Measurements from ENCODE around the gene KIAA1217.

DNA sequence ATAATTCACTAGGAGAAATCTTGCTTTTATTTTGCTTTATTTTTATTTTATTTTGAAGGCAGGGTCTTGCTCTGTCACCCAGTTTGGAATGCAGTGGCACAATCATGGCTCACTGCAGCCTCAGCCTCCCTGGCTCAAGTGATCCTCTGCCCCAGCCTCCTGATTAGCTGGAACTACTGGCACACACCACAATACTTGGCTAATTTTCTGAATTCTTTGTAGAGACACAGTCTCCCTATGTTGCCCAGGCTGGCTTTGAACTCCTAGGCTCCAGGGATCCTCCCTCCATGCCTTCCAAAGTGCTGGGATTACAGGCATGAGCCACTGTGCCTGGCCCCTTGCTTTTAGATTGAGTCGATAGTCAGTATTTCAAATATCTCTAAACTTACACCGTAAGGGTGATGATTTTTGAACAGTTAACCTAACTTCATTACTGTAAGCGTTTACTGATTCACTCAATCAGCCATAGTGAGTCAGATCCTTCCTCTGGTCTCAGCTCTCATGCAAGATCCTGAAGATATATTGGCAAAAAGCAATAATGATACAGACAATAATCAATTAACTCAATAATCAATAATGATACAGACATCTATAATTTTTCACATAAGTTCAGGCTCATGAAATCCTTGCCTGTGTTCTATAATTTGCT, 239.5 kb downstream of the KIAA1217 start:
- TF ChIP-seq, protein P1, sequence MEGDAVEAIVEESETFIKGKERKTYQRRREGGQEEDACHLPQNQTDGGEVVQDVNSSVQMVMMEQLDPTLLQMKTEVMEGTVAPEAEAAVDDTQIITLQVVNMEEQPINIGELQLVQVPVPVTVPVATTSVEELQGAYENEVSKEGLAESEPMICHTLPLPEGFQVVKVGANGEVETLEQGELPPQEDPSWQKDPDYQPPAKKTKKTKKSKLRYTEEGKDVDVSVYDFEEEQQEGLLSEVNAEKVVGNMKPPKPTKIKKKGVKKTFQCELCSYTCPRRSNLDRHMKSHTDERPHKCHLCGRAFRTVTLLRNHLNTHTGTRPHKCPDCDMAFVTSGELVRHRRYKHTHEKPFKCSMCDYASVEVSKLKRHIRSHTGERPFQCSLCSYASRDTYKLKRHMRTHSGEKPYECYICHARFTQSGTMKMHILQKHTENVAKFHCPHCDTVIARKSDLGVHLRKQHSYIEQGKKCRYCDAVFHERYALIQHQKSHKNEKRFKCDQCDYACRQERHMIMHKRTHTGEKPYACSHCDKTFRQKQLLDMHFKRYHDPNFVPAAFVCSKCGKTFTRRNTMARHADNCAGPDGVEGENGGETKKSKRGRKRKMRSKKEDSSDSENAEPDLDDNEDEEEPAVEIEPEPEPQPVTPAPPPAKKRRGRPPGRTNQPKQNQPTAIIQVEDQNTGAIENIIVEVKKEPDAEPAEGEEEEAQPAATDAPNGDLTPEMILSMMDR (IDR thresholded peaks at IDR 0.05): no peak
- TF ChIP-seq POLR2A (IDR thresholded peaks at IDR 0.05): no peak
